GM13976 (cell line): ENCODE data around the gene AKR1B15.
A peak's percentile ranks its signal among the peaks of the same experiment; 100 is the strongest.

Experiments used
- DNase-seq: peaks from one replicate; pipeline ENCODE4 v3.0.0; 2012; ENCODE audit warnings: low spot score
- CTCF ChIP-seq: IDR thresholded peaks from 2 replicates; pipeline ENCODE4 v1.5.1; 2012; ENCODE audit warnings: borderline replicate concordance, mild to moderate bottlenecking; ENCODE audit not compliant: insufficient read depth; ENCODE audit errors: extremely low read depth, missing control alignments, control extremely low read depth
- in situ Hi-C: fragments of 300-500 bp; cut with MboI; formaldehyde crosslinking; loops from one replicate; pipeline ENCODE4 v1.12.0; 2022; ENCODE audit warnings: low sequenced_read_pairs, mixed read lengths, inconsistent platforms; ENCODE audit not compliant: unreplicated experiment

AKR1B15 gene

DNA sequence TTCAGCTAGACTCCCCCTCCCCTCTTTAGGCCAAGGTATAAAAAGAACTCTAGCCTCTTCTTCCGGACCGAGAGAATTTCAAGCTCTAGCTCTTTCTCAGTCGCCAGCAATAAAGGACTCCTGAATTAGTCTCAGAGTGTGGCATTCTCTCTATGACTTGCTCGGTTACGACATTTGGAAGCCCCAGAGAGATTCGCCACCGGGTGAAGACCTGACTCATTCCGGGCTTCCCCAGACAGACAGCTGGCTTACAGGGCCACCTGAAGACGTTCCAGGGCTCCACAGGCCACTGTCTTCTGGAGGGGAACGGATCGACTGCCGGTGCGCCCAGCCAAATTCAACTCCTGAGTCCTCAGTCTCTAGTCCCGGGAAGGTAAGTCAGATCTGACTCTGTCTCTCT, at the start of gene AKR1B15:
TSS of gene AKR1B15 (plus strand) at position 234 of the 400 bp plus-strand sequence. CDS start 15,510 bp downstream, outside the sequence.
- in situ Hi-C loops: no loop called here
- peak; percentile 72 for DNase-seq
- no peak for TF ChIP-seq CTCF

- in situ Hi-C loops: loop anchor here (10.0 kb wide), 1 partner anchor 66 kb away; no protein-coding TSS in a partner anchor
- no peak for DNase-seq
- no peak for TF ChIP-seq CTCF
Observed at GRCh38 chr7:134500406-134500805, 48.5 kb upstream of the AKR1B15 start.

DNA sequence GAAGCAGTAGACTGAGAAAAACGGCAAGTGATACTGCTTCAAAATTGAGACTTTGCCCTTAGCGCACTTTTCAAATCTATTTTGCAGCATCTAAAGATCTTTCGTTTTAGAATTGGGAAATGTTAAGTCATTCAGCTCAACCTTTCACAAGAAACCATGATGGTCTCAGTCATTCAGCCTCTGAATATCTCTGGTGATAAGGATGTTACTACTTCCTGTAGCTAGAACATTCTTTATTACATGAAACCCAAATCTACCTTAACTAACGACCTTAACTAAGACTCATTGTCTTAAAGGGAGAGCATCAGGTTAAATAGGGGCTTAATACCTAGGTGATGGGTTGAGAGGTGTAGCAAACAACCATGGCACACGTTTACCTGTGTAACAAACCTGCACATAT, 47.9 kb upstream of the AKR1B15 start:
- no peak for TF ChIP-seq CTCF
- in situ Hi-C loops: loop anchor here (10.0 kb wide), 1 partner anchor 66 kb away; no protein-coding TSS in a partner anchor

DNA sequence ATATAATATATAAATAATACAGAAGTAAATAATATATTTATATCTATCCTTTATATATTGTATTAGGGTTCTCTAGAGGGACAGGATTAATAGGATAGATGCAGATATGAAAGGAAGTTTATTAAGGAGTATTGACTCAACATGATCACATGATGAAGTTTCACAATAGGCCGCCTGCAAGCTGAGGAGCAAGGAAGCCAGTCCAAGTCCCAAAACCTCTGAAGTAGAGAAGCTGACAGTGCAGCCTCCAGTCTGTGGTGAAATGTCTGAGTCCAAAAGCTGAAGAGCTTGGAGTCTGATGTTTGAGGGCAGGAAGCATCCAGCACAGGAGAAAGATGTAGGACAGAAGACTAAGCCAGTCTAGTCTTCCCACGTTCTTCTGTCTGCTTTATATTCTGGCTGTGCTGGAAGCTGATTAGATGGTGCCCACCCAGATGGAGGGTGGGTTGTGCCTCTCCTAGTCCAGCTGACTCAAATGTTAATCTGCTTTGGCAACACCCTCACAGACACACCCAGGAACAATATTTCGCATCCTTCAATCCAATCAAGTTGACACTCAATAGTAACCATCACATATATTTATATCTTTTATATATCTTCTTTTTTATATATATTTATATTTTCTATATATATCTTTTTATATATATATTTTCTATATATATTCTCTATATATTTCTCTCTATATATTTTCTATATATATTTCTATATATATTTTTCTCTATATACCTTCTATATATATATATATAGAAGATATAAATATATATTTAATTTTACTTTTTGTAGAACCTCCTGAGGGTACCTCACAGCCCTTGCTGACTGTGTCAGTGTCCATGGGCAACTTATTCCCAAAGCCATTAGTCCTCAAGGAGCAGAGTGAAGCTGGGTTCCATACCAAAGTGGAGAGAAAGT, 46.2 kb upstream of the AKR1B15 start:
- in situ Hi-C loops: loop anchor here (10.0 kb wide), 1 partner anchor 68 kb away; no protein-coding TSS in a partner anchor
- no peak for DNase-seq
- TF ChIP-seq CTCF: no peak

More for the DNA sequence above, 47.9 kb upstream of the AKR1B15 start:
- DNase-seq: no peak

DNA sequence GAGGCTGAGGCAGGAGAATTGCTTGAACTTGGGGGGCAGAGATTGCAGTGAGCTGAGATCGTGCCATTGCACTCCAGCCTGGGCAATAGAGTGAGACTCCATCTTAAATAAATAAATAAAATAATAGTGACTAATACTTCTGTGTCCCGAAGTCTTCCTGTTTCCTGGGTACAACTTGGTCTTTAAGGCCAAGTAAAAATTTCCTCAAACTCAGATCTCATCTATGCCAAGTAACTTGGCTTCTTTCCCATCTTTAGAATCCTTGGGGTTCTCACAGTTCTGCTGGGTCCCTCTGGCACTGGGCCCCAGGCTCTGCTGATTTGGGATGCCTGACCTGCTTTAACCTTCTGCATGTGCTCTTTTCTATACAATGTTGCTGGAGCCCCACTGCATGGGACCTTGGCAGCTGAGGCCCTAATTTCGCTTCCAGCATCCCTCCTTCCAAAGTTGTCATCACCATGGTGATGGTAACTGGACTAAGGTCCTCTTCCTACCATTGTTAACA, 44.2 kb upstream of the AKR1B15 start:
- no peak for TF ChIP-seq CTCF
- in situ Hi-C loops: loop anchor here (10.0 kb wide), 1 partner anchor 70 kb away; no protein-coding TSS in a partner anchor
- DNase-seq: no peak

DNA sequence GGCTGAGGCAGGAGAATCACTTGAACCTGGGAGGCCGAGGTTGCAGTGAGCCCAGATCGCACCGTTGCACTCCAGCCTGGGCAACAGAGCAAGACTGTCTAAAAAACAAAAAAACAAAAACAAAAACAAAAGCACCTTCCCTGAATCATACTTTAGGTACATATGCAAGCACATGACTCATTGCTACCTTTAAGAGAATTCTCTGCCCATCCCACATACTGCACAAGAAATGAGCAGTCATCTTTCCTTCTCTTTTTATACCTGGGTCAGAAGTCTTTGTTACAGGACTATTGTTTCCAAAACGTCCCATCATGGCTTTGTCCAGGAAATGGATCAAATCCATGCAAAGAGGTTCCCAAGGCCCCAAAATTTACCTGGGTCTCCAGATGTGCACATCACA, 43.1 kb upstream of the AKR1B15 start:
- in situ Hi-C loops: loop anchor here (10.0 kb wide), 1 partner anchor 71 kb away; no protein-coding TSS in a partner anchor
- TF ChIP-seq CTCF: no peak
- DNase-seq: no peak
